NB4 (cell line): ENCODE measurements around the gene SLC7A9.

Experiments
- DNase-seq: peaks from one replicate; pipeline ENCODE4 v3.0.0; 2010; ENCODE audit warnings: low read depth
- H3K4me3 ChIP-seq: one replicate; pipeline ENCODE4 v1.5.1; 2011; ENCODE audit warnings: mild to moderate bottlenecking, low read depth, low read length, moderate library complexity
- MYC ChIP-seq: IDR thresholded peaks from 2 replicates; pipeline ENCODE4 v1.6.1; 2011; ENCODE audit warnings: low read depth, low read length
- POLR2A ChIP-seq: IDR thresholded peaks from 2 replicates; pipeline ENCODE4 v1.6.1; 2011; ENCODE audit warnings: mild to moderate bottlenecking; ENCODE audit not compliant: insufficient read length; ENCODE audit errors: extremely low read depth
- TF ChIP-seq, protein P1 (sequence below): IDR thresholded peaks from one replicate; pipeline ENCODE4 v1.5.1; 2012; ENCODE audit warnings: low read depth, low read length
- TF ChIP-seq, protein P2 (sequence below): IDR thresholded peaks from 2 replicates; pipeline ENCODE4 v1.6.1; 2011; ENCODE audit warnings: low read depth, low read length

The SLC7A9 gene

DNA sequence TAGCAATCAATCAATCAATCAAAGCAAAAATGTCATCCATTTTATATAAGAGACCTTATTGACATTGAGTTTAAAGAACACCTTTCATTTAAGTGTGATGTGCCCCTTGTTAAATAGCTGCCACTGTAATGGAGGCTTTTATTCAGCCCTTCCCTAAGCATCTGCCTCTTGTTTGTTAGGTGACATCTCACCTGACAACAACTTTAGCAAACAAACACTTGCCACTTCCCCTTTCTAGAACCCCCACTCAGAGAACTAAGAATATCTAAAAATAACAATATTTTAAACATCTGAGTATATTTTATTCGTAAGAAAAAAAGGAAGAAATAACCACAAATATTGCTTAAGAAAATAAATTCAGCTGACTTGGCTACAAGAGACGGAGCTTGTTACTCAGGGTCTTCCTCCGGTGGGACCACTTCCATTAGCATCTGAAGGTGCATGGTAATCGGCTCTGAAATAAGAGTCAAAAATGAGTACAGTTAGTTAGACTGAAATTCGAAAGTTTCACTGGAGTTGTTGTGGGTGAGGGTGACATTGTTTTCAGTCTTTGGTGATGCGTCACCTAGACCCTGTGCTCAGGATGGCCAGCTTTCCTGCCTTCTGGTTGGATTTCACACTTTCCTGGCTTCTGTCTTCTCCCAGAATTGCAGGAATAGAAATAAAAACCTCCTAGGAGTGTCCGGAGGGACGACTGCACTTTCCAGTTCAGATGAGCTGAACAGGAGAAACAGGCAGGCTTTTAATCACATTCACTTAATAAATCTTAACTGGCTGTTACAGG lies 39.1 kb downstream of the SLC7A9 start:
- DNase-seq, result no peak
- no peak overlapping the region for H3K4me3 ChIP-seq
- TF ChIP-seq, protein P1, sequence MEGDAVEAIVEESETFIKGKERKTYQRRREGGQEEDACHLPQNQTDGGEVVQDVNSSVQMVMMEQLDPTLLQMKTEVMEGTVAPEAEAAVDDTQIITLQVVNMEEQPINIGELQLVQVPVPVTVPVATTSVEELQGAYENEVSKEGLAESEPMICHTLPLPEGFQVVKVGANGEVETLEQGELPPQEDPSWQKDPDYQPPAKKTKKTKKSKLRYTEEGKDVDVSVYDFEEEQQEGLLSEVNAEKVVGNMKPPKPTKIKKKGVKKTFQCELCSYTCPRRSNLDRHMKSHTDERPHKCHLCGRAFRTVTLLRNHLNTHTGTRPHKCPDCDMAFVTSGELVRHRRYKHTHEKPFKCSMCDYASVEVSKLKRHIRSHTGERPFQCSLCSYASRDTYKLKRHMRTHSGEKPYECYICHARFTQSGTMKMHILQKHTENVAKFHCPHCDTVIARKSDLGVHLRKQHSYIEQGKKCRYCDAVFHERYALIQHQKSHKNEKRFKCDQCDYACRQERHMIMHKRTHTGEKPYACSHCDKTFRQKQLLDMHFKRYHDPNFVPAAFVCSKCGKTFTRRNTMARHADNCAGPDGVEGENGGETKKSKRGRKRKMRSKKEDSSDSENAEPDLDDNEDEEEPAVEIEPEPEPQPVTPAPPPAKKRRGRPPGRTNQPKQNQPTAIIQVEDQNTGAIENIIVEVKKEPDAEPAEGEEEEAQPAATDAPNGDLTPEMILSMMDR, result no peak
- TF ChIP-seq, protein P2, sequence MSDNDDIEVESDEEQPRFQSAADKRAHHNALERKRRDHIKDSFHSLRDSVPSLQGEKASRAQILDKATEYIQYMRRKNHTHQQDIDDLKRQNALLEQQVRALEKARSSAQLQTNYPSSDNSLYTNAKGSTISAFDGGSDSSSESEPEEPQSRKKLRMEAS, result no peak
- TF ChIP-seq MYC (no peak), POLR2A (no peak)

DNA sequence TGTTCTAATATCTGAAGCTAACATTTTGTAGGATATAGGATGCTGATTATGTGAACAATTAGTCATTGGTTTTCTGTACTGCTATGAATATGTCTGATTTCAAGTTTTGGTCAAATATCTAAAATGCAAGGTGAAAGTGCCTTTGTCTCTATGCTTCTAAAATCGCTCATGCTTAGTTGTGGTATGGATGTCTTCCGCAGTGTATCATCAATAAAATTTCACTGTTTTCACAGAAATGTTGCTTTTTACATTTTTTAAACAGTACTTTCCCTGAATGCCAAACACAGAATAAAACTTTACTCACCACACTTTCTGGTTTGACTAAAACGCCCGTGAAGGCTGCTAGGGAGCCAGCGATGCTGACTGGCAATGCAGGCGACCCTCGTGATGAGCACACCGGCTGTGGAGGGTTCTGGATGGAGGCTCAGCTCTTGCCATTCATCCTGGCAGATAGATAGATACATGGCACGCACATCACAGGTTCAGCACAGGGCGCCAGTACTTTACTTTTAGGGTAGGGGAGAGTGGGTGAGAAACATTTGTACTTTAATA lies 40.1 kb downstream of the SLC7A9 start:
- no peak overlapping the region for H3K4me3 ChIP-seq
- DNase-seq, result no peak
- TF ChIP-seq, protein P1, result no peak

DNA sequence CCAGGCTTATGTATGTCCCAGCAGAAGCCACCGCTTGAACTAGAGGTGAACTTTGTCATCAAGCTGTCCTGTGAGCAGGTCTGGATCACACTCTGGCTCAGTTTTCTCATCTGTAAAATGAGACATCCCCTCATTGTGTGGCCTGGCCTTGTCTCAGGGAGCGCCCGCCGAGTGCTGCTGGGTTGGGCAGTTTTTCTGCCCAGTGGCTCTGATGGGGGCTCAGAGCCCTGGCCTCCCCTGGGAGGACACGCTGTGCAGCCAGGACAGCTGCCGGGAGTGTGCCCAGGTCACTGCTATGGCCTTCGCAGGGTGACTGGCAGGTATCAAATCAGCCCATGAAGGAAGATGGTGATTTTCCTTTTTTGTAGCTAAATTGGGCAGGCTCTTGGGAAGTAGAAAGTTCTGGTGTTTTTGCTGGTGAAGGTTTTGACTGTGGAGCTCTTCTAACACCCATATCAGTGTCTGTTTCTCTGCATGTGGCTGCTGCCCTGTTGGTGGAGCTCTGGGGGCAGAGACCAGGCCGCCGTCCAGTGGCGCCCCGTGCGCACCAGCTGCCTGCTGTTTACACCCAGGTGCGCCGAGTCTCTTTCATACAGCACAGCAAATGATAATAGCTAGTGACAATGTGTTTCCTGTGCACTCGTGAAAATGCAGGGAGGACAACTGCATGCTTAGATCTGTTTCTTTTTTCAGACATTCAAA lies 40.8 kb downstream of the SLC7A9 start:
- DNase-seq, result no peak
- no peak for TF ChIP-seq POLR2A
- TF ChIP-seq MYC, result no peak
- TF ChIP-seq, protein P2, result no peak
- TF ChIP-seq, protein P1, result no peak
- H3K4me3 ChIP-seq, result no peak overlapping the region

DNA sequence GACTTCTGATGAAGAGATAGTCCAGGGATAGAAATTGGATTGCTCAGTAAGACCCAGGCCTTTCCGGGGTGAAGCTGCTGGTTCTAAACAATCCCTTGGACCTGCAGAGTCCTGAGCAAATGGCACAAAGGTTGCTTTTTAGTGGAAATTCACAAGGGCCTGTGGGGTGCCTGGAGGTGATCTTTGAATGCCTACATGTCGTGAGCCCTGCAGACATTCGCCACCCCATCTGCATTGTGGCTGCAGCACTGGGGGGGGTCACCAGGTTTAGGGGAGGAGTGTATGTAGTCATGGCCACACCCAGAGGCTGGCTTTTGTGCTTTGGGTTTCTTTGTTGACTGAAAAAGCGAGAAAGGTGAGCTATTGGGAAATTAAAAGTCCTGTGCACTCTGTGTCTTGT lies 41.4 kb downstream of the SLC7A9 start:
- no peak for DNase-seq
- TF ChIP-seq, protein P2, result no peak
- TF ChIP-seq POLR2A (no peak), MYC (no peak)
- TF ChIP-seq, protein P1, result no peak

DNA sequence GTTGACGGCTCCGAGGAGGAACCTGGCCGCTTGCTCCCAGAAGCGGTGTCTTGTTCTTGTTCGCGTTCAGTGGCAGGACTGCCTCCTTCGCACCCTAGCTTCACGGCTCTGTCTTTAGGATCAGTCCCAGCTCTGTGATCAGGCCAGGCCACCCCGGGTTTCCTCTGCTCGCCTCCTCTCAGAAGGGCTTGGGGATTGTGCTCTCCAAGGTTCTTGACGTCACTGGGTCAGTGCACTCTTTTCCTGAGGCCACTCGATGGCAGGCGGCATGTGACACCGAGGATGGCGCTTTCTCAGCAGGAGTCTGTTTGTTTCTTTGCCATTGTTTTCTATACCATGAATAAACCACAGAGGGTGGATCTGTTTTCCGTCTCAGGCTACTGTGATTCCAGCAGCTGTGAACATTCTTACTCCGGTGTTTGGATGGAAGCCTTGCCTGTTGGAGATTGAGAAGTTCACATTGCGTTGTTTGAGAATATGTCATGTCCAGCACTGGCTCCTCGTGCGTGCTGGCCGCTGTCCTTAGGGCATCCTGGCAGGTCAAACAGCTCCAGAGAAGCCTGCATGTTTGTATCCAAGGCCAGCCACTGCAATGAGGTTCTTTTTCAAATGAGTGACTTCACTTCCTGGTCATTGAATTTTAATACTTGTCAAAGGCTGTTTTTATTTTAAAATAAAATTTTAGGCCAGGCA lies 44.5 kb downstream of the SLC7A9 start:
- H3K4me3 ChIP-seq, result no peak overlapping the region
- TF ChIP-seq, protein P1, result no peak
- TF ChIP-seq, protein P2, result no peak
- no peak for DNase-seq

More for the DNA sequence above, 41.4 kb downstream of the SLC7A9 start:
- no peak overlapping the region for H3K4me3 ChIP-seq
